Gastroesophageal sphincter (tissue), 3 donors: Measurements from ENCODE around the gene TMEM61.
"Not testable (repeated sequence)": the region's sequence is repeated elsewhere in the genome, so short reads cannot be mapped to it uniquely, and the experiment has no call there.

Experiments
- CTCF ChIP-seq, 4 experiments: fragments of 200-600 bp in 2 of 4; fragments of 450-650 bp in 2 of 4; sonication (generic) in 1 of 4; IDR thresholded peaks; one replicate each; pipeline ENCODE4 v1.5.1; 2017 to 2019; ENCODE audit warnings: antibody characterized with exemption in 4 of 4, mild to moderate bottlenecking in 2 of 4, moderate library complexity in 2 of 4
- EP300 ChIP-seq: sonication (generic); formaldehyde crosslinking; IDR thresholded peaks from one replicate; pipeline ENCODE4 v1.6.1; 2017; ENCODE audit warnings: antibody characterized with exemption, mild to moderate bottlenecking
- POLR2A ChIP-seq, 2 donors: fragments of 450-650 bp; IDR thresholded peaks; one replicate each; pipeline ENCODE4 v1.6.1; 2017; ENCODE audit warnings: antibody characterized with exemption in 2 of 2, mild to moderate bottlenecking in 2 of 2, moderate library complexity in 1 of 2
- POLR2AphosphoS5 ChIP-seq: sonication (generic); formaldehyde crosslinking; IDR thresholded peaks from one replicate; pipeline ENCODE4 v1.6.1; 2017; ENCODE audit warnings: antibody characterized with exemption

DNA sequence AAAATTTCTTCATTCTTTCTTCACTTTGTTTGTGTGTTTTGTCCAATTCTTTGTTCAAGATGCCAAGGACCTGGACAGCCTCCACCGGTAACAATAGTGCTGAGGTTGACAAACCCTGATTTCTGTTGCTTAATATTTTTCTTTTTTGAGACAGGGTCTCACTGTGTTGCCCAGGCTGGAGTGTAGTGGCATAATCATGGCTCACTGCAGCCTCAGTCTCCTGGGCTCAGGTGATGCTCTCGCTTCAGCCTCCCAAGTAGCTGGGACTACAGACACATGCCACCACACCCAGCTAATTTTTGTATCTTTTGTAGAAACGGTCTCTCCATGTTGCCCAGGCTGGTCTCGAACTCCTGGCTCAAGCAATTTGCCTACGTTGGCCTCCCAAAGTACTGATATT lies 16.6 kb upstream of the TMEM61 start:
- not testable (repeated sequence) for TF ChIP-seq CTCF (IDR thresholded peaks at IDR 0.05); POLR2A (IDR thresholded peaks at IDR 0.05); EP300; POLR2AphosphoS5
